GM19438 (cell line): ENCODE results near the gene MAP1S.
"Not testable (repeated sequence)": the region's sequence is repeated elsewhere in the genome, so short reads cannot be mapped to it uniquely, and the experiment has no call there.

Experiments used
- ATAC-seq: cut with Tn5 transposase; IDR thresholded peaks from one replicate; pipeline ENCODE4 v1.9.1; 2021; ENCODE audit warnings: low read depth; ENCODE audit not compliant: unreplicated experiment

The MAP1S gene

DNA sequence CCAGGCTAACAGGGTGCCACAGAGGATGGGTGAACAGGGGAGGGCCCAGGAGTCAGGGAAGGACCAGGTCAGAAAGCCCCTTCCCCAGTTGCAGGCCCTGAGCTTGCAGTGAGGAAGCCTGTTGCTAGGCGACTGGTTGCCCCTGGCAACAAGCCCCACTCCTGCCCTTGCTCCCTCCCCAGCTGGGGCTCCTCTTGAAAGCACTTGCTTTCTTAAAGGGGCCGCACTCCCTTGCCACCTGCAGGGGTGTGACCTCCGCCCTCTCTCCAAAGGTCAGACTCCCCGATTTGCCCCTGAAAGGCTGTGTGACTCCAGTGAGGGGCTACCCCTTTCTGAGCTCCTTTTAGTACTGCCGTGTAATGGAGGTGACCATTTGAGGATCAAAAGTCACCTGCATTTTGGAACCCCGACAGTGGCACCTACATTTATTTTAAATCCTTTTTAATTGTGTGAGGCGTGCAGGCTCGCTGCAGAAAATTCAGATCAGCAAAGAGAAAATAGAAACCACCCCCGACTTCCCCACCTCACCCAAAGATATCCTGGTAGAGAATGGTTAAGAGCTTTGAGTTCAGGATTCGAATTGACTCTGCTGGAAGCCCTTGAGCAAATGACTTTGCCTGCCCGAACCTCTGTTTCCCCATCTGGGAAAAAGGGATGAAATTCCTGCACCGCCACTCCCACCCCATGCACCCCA lies 36.8 kb downstream of the MAP1S start:
- no peak for ATAC-seq

DNA sequence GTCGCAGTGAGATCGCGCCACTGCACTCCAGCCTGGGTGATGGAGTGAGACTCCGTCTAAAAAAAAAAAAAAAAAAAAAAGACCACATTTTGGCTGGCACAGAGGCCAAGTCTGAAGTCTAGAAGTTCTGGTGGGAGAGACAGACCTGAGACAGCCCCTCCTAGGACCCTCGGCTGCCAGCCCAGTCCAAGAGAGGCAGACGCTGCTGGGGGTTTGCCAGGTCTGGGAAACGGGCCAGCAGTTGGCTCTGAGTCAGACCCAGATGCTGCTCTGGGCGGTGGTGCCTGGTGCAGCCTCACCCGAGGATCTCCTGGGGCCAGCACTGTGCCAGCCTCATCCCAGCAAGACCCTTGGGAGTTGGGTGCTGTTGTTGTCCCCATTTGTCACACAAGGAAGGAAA lies 37.8 kb downstream of the MAP1S start:
- ATAC-seq = no peak

GRCh38 chr19:17758515-17758914 lies 39.2 kb downstream of the MAP1S start:
- no peak for ATAC-seq

DNA sequence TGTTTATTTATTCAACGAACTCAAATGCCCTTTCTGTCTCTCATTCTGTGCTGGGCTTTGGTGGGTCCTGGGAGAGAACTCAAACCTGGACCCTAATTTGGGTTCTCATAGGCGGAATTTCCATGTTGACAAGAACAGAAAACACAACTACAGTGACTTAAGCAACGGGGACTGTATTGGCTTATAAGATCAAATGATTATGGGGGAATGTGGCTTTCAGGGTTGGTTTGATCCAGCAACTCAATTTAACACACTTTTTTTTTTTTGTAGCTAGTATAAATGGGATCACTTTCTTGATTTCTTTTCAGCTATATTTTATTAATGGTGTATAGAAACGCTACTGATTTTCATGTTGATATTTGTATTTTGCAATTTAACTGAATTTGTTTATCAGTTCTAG lies 41.9 kb downstream of the MAP1S start:
- no peak for ATAC-seq

DNA sequence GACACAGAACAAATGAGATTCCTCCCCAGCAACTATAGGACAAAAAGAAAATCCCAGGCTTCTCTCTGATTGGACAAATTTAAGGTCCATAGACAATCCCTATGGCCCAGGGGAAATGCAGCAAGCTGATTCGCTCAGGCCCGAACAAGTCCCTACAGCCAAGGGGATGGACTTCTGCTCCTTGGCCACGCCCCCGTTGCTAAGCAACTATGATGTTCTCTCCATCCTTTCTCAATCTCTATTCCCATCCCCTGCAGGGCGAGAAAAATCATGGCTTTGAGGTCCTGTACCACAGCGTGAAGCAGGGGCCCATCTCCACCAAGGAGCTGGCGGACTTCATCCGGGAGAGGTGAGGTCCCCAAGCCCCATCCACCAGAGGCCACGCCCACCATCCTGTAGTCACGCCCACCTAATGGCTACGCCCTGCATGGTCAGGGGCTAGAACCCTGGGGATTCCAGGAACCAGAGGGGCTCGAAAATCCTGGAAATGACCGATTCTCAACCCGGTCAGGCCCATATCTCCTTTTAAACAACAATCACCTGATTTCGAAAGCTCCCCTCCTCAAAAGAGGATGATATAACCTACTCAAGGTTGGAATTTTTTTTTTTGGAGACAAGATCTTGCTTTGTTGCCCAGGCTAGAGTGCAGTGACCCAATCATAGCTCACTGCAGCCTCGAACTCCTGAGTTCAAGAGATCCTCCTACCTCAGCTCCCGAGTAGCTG lies 43.4 kb downstream of the MAP1S start:
- ATAC-seq = no peak

DNA sequence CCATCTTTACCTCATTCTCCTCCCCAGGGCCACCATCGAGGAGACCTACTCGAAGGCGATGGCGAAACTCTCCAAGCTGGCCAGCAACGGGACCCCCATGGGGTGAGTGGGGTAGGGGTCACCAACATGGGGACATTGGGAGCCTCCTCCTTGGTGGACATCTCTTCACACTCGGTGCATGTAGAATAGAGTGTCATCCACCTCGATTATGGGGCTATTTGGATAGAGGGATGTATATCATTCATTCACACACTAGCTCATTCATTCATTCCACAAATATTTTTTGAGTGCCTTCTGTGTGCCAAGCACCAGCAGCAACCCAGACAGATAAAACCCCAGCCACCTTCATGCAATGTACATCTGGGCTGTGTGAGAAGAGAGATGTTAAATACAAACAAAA lies 45.1 kb downstream of the MAP1S start:
- ATAC-seq = no peak

DNA sequence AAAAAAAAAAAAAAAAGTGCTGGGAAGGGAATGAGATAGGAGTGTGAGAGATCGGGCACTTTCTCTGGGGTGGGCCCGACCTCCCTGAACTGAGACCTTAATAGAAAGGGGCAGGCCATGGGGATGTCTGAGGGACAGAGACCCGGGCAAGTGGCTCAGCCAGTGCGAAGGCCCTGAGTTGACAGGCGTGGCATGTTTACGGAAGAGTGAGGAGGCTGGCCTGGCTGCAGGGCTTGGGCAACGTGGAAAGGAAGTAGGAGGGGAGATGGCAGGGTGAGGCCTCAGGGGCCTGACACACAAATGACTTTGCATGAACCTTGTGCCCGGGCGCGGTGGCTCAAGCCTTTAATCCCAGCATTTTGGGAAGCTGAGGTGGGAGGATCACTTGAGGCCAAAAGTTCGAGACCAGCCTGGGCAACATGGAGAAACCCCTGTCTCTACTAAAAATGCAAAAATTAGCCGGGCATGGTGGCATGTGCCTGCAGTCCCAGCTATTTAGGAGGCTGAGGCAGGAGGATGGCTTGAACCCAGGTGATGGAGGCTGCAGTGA lies 45.9 kb downstream of the MAP1S start:
- ATAC-seq = no peak

- ATAC-seq = no peak
Observed at GRCh38 chr19:17766543-17767131, 47.4 kb downstream of the MAP1S start.

DNA sequence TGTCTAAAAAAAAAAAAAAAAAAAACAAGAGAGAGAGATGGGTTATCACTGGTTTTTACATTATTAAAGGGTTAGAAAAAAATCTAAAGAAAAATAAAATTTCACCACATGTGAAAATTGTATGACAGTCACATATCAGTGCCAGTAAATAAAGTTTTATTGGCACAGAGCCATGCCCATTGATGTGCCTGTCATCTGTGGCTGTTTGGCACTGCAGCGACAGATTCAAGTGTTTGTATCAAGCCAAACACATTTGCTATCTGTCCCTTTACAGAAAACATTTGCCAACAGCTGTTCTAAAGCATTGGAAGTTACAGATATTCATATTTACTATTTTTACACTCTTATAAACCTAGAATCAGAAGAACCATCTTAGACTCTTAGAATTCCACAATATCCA lies 48.3 kb downstream of the MAP1S start:
- no peak for ATAC-seq

DNA sequence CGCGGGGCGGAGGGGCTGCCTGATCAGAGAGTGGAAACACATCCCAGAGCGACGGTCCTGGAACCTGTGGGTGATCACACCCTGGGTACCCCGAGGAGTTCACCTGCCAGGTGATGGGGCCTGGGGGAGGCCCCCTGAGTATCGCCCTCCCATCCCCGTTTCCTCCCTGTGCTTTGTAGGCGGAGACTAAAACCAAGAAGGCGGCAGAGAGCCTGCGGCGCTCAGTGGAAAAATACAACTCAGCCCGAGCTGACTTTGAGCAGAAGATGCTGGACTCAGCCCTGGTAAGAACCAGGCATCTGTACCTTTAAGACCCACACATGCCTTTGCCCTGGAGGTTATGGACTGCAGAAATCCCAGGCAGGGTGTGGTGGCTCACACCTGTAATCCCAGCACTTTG lies 51.3 kb downstream of the MAP1S start:
- no peak for ATAC-seq

DNA sequence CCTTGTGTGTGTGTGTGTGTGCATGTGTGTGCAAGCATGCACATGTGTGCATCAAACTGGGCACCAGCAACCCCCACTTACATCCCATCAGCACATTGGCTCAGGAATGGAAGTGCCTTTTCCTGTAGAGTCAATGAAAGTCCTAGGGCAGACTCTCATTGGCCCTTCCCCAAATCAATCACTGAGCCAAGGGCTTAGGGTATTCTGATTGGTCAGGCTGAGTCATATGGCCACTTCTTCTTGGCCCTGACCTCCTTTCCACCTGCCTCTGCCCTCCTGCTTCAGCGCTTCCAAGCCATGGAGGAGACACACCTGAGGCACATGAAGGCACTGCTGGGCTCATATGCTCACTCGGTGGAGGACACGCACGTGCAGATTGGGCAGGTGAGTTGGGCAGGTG lies 52.9 kb downstream of the MAP1S start:
- no peak for ATAC-seq

DNA sequence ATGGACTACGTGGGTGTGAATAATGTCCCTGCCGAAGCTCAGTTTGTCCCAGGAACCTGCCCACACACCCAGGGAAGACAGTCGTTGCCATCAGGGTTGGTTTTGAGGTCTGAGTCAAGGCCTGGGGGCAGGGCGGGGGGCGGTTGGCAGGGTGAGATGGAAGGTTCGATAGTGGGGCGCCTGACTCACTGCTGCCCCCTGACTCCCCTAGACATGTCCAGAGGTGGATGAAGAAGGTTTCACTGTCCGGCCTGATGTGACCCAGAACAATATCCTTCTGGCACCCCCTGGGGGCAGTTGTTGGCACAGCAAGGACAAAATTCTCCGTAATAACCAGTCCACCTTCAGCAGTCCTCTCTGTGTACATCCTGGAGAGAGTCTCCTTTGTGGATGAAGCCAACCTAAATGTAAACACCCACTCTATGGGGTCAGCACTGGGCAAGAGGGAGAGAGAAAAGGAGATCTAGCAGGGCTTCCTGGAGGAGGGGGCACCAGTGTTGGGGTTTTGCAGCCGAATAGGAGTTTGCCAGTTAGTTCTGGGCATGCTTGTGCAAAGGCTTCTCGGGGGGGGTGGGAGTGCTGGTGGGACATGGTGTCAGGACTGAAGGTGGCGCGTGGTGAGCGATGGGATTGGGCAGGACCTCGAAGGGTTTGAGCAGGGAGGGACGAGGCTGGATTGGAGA lies 56.1 kb downstream of the MAP1S start:
- ATAC-seq = no peak

GRCh38 chr19:17775991-17776803 lies 56.9 kb downstream of the MAP1S start:
- no peak for ATAC-seq

- ATAC-seq = not testable (repeated sequence)
Observed at GRCh38 chr19:17777840-17778239, 58.6 kb downstream of the MAP1S start.

DNA sequence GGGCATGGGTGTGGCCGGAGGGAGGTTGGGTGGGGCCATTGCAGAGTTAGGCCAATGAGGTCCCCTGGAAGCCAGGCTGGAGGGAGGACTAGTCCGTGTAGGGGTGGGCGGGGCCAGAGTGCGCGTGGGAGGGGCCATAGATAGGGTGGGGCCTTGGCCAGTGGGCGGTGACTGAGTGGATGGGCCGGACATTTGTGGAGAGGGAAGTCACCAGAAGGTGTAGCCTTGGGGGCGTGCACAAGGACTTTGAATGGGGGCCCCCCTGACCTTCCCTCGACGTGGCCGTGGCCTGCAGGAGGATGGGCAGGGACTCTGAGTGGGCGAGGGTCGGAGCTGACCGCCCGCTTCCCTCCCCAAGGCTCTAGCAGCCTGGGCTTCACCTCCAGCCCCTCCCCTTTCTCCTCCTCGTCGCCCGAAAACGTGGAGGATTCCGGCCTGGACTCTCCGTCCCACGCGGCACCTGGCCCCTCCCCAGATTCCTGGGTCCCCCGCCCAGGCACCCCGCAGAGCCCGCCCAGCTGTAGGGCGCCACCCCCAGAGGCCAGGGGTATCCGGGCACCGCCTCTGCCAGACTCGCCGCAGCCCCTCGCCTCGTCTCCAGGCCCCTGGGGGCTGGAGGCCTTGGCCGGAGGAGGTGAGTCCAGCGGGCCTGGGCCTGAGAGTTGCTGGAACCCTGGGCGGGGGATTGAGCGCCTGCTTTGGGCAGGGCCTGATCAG lies 59.1 kb downstream of the MAP1S start:
- ATAC-seq = no peak

DNA sequence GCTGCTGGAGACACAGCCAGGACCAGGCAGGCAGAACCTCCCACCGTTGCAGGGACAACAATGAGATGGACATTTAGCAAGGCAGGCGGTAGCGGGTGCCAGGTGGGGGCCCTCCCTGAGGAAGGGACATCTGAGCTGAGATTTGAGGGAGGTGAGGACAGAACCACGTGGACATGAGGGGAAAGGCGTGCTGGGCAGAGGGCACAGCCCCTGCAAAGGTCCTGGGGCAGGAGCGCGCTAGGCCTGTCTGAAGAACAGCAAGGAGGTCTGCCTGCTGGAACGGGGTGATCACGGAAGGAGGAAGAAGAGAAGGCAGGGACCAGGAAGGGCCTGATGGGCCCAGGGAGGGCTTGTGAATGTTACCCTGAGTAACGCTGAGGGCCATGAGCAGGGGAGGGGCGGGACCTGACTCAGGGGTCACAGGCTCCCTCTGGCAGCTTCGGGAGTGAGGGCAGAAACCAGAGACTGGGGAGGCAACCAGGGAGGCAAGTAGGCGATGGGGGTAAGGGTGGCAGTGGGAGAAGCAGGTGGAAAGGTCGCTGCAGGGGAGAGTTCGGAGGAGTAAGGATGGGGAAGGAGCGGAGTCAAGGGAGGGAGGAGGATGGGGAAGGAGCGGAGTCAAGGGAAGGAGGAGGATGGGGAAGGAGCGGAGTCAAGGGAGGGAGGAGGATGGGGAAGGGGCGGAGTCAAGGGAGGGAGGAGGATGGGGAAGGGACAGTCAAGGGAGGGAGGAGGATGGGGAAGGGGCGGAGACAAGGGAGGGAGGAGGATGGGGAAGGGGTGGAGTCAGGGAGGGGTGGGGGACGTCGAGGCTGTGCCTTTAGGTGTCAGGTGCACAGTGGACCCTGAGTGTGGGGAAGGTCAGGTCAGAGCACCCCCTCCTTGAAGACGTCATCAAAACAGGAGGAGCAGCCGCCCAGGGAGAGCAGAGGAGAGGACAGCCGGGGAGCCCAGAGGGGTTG lies 60.0 kb downstream of the MAP1S start:
- ATAC-seq = no peak

DNA sequence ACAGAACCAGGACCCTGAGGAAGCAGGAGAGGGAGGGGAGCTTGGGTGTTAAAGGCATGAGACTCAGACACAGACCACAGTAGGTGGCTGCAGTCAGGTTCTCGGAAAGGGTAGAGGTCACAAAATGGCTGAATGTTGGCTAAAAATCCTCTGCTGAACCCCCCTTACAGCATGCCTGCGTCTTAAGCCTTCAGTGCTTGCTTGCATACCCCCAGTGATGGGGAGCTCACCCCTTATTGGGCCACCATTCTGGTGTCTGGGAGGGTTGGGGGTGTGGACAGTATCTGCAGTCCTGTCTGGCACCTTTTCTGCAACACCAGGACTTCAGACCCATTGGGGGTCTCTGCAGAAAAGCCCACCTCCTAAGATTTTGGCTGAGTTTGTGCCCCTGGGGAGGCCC lies 61.5 kb downstream of the MAP1S start:
- no peak for ATAC-seq

DNA sequence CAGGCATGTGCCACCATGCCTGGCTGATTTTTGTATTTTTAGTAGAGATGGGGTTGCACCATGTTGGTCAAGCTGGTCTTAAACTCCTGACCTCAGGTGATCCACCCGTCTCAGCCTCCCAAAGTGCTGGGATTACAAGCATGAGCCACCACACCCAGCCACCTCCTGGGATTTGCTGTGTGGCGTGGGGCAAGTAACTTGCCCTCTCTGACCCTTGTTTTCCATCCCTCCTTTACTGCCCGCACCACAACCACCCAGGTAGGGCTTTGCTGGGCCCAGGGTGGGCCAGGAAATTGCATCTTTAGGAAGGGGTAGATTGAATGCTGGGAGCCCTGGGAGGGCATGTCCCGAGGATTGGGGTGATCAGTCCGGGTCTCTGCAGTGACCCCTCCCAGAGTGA lies 64.4 kb downstream of the MAP1S start:
- not testable (repeated sequence) for ATAC-seq
